ENCODE data around the gene ADIPOR2. TPM values are rescaled to one million over a fixed set of nuclear protein-coding genes. Genes with fewer than 3 reads are reported as not detected.
A peak's percentile ranks its signal among the peaks of the same experiment; 100 is the strongest.

The ADIPOR2 gene
- total RNA-seq, 1 donor from 2014 or later, result 54.0 TPM

GRCh38 chr12:1800401-1801302 lies 109.8 kb downstream of the ADIPOR2 start:
- Histone ChIP-seq H3K27ac (no peak overlapping the region), H3K36me3 (no peaks in the 10 kb centered on the region), H3K27me3 (no peaks in the 10 kb centered on the region), H3K9me3 (no peaks in the 10 kb centered on the region), H3K4me1 (peaks cover 18% of the 10 kb centered on the region), H3K4me3 (no peak overlapping the region)
- TF ChIP-seq CTCF (IDR thresholded peaks at IDR 0.05) (no peak), POLR2A (IDR thresholded peaks at IDR 0.05) (no peak), POLR2AphosphoS5 (IDR thresholded peaks at IDR 0.05; ENCODE audit: insufficient read depth in 1 of 2, low read depth in 1 of 2) (no peak)
- intact Hi-C loops (cut with DNase I), result no loop called here
- no peak for DNase-seq (ENCODE audit: extremely low spot score in 2 of 2)

- H3K4me1 ChIP-seq, result peaks cover 14% of the 10 kb centered on the region
- no peaks in the 10 kb centered on the region for H3K27me3 ChIP-seq
- no peak overlapping the region for H3K4me3 ChIP-seq
- no peaks in the 10 kb centered on the region for H3K36me3 ChIP-seq
- DNase-seq (ENCODE audit: extremely low spot score in 2 of 2), result no peak
- H3K9me3 ChIP-seq, result no peaks in the 10 kb centered on the region
- TF ChIP-seq CTCF (IDR thresholded peaks at IDR 0.05) (no peak), POLR2A (IDR thresholded peaks at IDR 0.05) (no peak), POLR2AphosphoS5 (IDR thresholded peaks at IDR 0.05; ENCODE audit: insufficient read depth in 1 of 2, low read depth in 1 of 2) (no peak)
- H3K27ac ChIP-seq, result no peak overlapping the region
- intact Hi-C loops (cut with DNase I), result no loop called here
Measured at GRCh38 chr12:1801303-1801975, 110.6 kb downstream of the ADIPOR2 start.

GRCh38 chr12:1803736-1804135 lies 112.9 kb downstream of the ADIPOR2 start:
- H3K36me3 ChIP-seq, result no peaks in the 10 kb centered on the region
- no peak for DNase-seq (ENCODE audit: extremely low spot score in 2 of 2)
- H3K9me3 ChIP-seq, result no peaks in the 10 kb centered on the region
- intact Hi-C loops (cut with DNase I), result no loop called here
- no peaks in the 10 kb centered on the region for H3K27me3 ChIP-seq
- TF ChIP-seq CTCF (IDR thresholded peaks at IDR 0.05) (no peak), POLR2A (IDR thresholded peaks at IDR 0.05) (no peak), POLR2AphosphoS5 (IDR thresholded peaks at IDR 0.05; ENCODE audit: insufficient read depth in 1 of 2, low read depth in 1 of 2) (no peak)
- no peaks in the 10 kb centered on the region for H3K4me1 ChIP-seq
- no peak overlapping the region for H3K4me3 ChIP-seq
- no peak overlapping the region for H3K27ac ChIP-seq

GRCh38 chr12:1804545-1805332 lies 113.9 kb downstream of the ADIPOR2 start:
- no peaks in the 10 kb centered on the region for H3K36me3 ChIP-seq
- intact Hi-C loops (cut with DNase I), result loop anchor here (5.0 kb wide), 1 partner anchor 128 kb away; no protein-coding TSS in a partner anchor
- TF ChIP-seq POLR2AphosphoS5 (IDR thresholded peaks at IDR 0.05; ENCODE audit: insufficient read depth in 1 of 2, low read depth in 1 of 2) (peak; percentile 45 to 72), CTCF (IDR thresholded peaks at IDR 0.05) (no peak)

More at GRCh38 chr12:1804545-1805332, 113.9 kb downstream of the ADIPOR2 start:
- no peak overlapping the region for H3K4me3 ChIP-seq
- H3K27ac ChIP-seq, result no peak overlapping the region
- no peaks in the 10 kb centered on the region for H3K9me3 ChIP-seq
- DNase-seq (ENCODE audit: extremely low spot score in 2 of 2), result no peak
- no peaks in the 10 kb centered on the region for H3K27me3 ChIP-seq
- H3K4me1 ChIP-seq, result no peaks in the 10 kb centered on the region
